PC-9 (cell line): ENCODE data around the gene URM1. TPM values are rescaled to one million over a fixed set of nuclear protein-coding genes. Genes with fewer than 3 reads are reported as not detected.
A peak's percentile ranks its signal among the peaks of the same experiment; 100 is the strongest.
"Not testable (repeated sequence)": the region's sequence is repeated elsewhere in the genome, so short reads cannot be mapped to it uniquely, and the experiment has no call there.

ENCODE experiments used
- BruUV-seq: library from RNA; stranded (reverse); fragments of 400-500 nt; replicated peaks from 2 replicates; lab custom pipeline; 2021; lab: Mats Ljungman, UMichigan
- CTCF ChIA-PET: fragments of 300-600 bp; sonication (Branson Sonifier 250); formaldehyde crosslinking; loops from one replicate; lab custom pipeline; 2022; ENCODE audit warnings: antibody characterized with exemption; lab: Charles Lee
- POLR2A ChIA-PET: fragments of 300-600 bp; sonication (Branson Sonifier 250); formaldehyde crosslinking; loops from one replicate; lab custom pipeline; 2022; ENCODE audit warnings: antibody characterized with exemption; ENCODE audit not compliant: unreplicated experiment; lab: Charles Lee
- DNase-seq, 2 experiments: peaks; one replicate each; pipeline versions ENCODE4 v3.0.0 to v3.0.0-alpha.2; 2015 to 2022; ENCODE audit warnings: mixed read lengths in 1 of 2
- H2AFZ ChIP-seq: fragments of 200-600 bp; sonication (generic); 2 replicates; pipeline ENCODE4 v1.8.1; 2017; ENCODE audit warnings: antibody characterized with exemption
- H3F3A ChIP-seq: fragments of 200-600 bp; sonication (generic); 2 replicates; pipeline ENCODE4 v1.8.1; 2017; ENCODE audit warnings: antibody characterized with exemption, mild to moderate bottlenecking, low read depth; ENCODE audit not compliant: insufficient read depth
- H3K27ac ChIP-seq: fragments of 200-600 bp; sonication (generic); 2 replicates; pipeline ENCODE4 v1.6.1; 2016; ENCODE audit warnings: mixed run types
- H3K27me3 ChIP-seq: fragments of 200-600 bp; sonication (generic); 2 replicates; pipeline ENCODE4 v1.6.1; 2016; ENCODE audit warnings: low read depth, mixed run types; ENCODE audit not compliant: insufficient read depth
- H3K36me3 ChIP-seq: fragments of 200-600 bp; sonication (generic); 2 replicates; pipeline ENCODE4 v1.6.1; 2016; ENCODE audit warnings: low read depth, mixed run types
- H3K4me1 ChIP-seq: fragments of 200-600 bp; sonication (generic); replicated peaks from 2 replicates; pipeline ENCODE4 v1.6.1; 2016; ENCODE audit warnings: mixed run types; ENCODE audit not compliant: insufficient read depth
- H3K4me2 ChIP-seq: fragments of 200-600 bp; sonication (generic); 2 replicates; pipeline ENCODE4 v1.6.1; 2017; ENCODE audit warnings: mixed run types
- H3K4me3 ChIP-seq: fragments of 200-600 bp; sonication (generic); 2 replicates; pipeline ENCODE4 v1.6.1; 2016; ENCODE audit warnings: mixed run types
- H3K79me2 ChIP-seq: fragments of 200-600 bp; sonication (generic); 2 replicates; pipeline ENCODE4 v1.6.1; 2017; ENCODE audit warnings: low read depth, mixed run types
- H3K9me2 ChIP-seq: fragments of 200-600 bp; sonication (generic); 2 replicates; pipeline ENCODE4 v1.8.1; 2017; ENCODE audit warnings: mild to moderate bottlenecking; ENCODE audit not compliant: insufficient read depth
- H3K9me3 ChIP-seq: fragments of 200-600 bp; sonication (generic); 2 replicates; pipeline ENCODE4 v1.8.1; 2016; ENCODE audit warnings: low read depth; ENCODE audit not compliant: insufficient read depth
- H4K20me1 ChIP-seq: fragments of 200-600 bp; sonication (generic); 2 replicates; pipeline ENCODE4 v1.8.1; 2017; ENCODE audit not compliant: insufficient read depth
- CTCF ChIP-seq: fragments of 200-600 bp; sonication (generic); conservative IDR thresholded peaks from 2 replicates; pipeline ENCODE4 v1.6.1; 2017; ENCODE audit warnings: mixed run types, antibody characterized with exemption, mild to moderate bottlenecking, moderate library complexity
- EZH2 ChIP-seq: fragments of 200-600 bp; sonication (generic); IDR thresholded peaks from 2 replicates; pipeline ENCODE4 v1.8.0; 2017; ENCODE audit warnings: antibody characterized with exemption, low read depth
- intact Hi-C: fragments of 100-400 bp; cut with micrococcal nuclease; formaldehyde crosslinking; loops from one replicate; pipeline ENCODE4 v1.10.0; 2022; ENCODE audit not compliant: unreplicated experiment
- total RNA-seq: library from RNA; stranded (reverse); gene quantifications from 2 replicates; pipeline ENCODE4 v1.2.3, GENCODE V29; 2021

URM1 gene
- total RNA-seq, 1 experiment from 2014 or later, result 98.1 TPM

GRCh38 chr9:128335161-128335560 is 36.0 kb upstream of the URM1 start:
- BruUV-seq, result no TSS peak

DNA sequence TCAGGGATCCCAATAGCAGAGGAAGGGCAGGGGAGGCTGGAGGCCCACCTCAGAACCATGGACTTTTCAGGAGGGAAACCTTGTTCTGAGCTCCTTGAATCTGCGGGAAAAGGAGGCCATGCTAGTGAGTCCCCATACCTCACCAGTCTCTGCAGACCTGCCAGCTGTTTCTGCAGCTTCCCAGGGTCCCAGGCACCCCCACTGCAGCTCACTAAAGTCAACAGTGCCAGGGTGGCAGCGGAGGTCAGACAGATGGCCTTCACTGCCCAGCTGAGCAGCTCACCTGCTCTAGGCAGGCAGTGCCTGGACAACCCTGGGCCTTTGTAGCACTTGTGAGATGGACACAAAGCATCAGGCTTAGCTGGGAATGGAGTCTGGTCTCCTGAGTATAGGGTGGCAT is 35.3 kb upstream of the URM1 start:
- CTCF ChIA-PET, result no interaction called here
- H4K20me1 ChIP-seq, result no peaks in the 10 kb centered on the region
- intact Hi-C loops, result no loop called here
- peaks cover 2% of the 10 kb centered on the region; the same call in 1 of the 2 replicates for H3K79me2 ChIP-seq
- H3K27me3 ChIP-seq, result no peaks in the 10 kb centered on the region
- no peak overlapping the region for H3K4me2 ChIP-seq
- H3K4me1 ChIP-seq, result peaks cover 9% of the 10 kb centered on the region; the same call in 1 of the 2 replicates
- no peak for TF ChIP-seq EZH2
- TF ChIP-seq CTCF, result no peak
- peaks cover 35% of the 10 kb centered on the region for H3F3A ChIP-seq
- H3K27ac ChIP-seq, result no peak overlapping the region
- no peak overlapping the region for H3K4me3 ChIP-seq
- POLR2A ChIA-PET, result interaction anchor here (0.5 kb wide), 1 partner anchor 37 kb away, joined by 5 read pairs; no protein-coding TSS in a partner anchor
- DNase-seq, result no peak
- BruUV-seq, result no TSS peak
- no peaks in the 10 kb centered on the region for H3K9me2 ChIP-seq
- H2AFZ ChIP-seq, result no peak overlapping the region
- no peaks in the 10 kb centered on the region for H3K9me3 ChIP-seq
- 0 out of 2 replicates have a peak, but pooled peaks cover 4% of the 10 kb centered on the region for H3K36me3 ChIP-seq

More at GRCh38 chr9:128335161-128335560, 36.0 kb upstream of the URM1 start:
- no peak overlapping the region for H2AFZ ChIP-seq
- H3K4me1 ChIP-seq, result peaks cover 9% of the 10 kb centered on the region; the same call in 1 of the 2 replicates
- peaks cover 36% of the 10 kb centered on the region for H3F3A ChIP-seq
- ChIA-PET POLR2A (interaction anchor here (0.5 kb wide), 1 partner anchor 36 kb away, joined by 5 read pairs; no protein-coding TSS in a partner anchor), CTCF (interaction anchor here (0.7 kb wide), 1 partner anchor 106 kb away, joined by 7 read pairs; no protein-coding TSS in a partner anchor)
- intact Hi-C loops, result no loop called here
- DNase-seq, result no peak
- no peaks in the 10 kb centered on the region for H3K27me3 ChIP-seq
- no peaks in the 10 kb centered on the region for H4K20me1 ChIP-seq
- TF ChIP-seq EZH2 (no peak), CTCF (no peak)
- H3K36me3 ChIP-seq, result 0 out of 2 replicates have a peak, but pooled peaks cover 4% of the 10 kb centered on the region
- H3K9me2 ChIP-seq, result no peaks in the 10 kb centered on the region
- H3K79me2 ChIP-seq, result no peaks in the 10 kb centered on the region
- no peak overlapping the region for H3K4me2 ChIP-seq
- no peak overlapping the region for H3K4me3 ChIP-seq
- H3K27ac ChIP-seq, result no peak overlapping the region
- H3K9me3 ChIP-seq, result no peaks in the 10 kb centered on the region

GRCh38 chr9:128337936-128338335 is 33.2 kb upstream of the URM1 start:
- Histone ChIP-seq H3K79me2 (peaks cover 13% of the 10 kb centered on the region), H3F3A (peaks cover 32% of the 10 kb centered on the region), H3K36me3 (no peaks in the 10 kb centered on the region), H2AFZ (no peak overlapping the region), H3K4me2 (no peak overlapping the region), H3K4me1 (peaks cover 9% of the 10 kb centered on the region; the same call in 1 of the 2 replicates), H4K20me1 (no peaks in the 10 kb centered on the region), H3K9me3 (no peaks in the 10 kb centered on the region), H3K9me2 (no peaks in the 10 kb centered on the region), H3K4me3 (no peak overlapping the region), H3K27ac (no peak overlapping the region), H3K27me3 (no peaks in the 10 kb centered on the region)
- intact Hi-C loops, result no loop called here
- ChIA-PET POLR2A (no interaction called here), CTCF (interaction anchor here (0.7 kb wide), 2 partner anchors 42 to 134 kb away, joined by 6 to 17 read pairs; no protein-coding TSS in a partner anchor)
- no peak for DNase-seq
- BruUV-seq, result no TSS peak
- TF ChIP-seq EZH2, result no peak
- no peak for TF ChIP-seq CTCF

DNA sequence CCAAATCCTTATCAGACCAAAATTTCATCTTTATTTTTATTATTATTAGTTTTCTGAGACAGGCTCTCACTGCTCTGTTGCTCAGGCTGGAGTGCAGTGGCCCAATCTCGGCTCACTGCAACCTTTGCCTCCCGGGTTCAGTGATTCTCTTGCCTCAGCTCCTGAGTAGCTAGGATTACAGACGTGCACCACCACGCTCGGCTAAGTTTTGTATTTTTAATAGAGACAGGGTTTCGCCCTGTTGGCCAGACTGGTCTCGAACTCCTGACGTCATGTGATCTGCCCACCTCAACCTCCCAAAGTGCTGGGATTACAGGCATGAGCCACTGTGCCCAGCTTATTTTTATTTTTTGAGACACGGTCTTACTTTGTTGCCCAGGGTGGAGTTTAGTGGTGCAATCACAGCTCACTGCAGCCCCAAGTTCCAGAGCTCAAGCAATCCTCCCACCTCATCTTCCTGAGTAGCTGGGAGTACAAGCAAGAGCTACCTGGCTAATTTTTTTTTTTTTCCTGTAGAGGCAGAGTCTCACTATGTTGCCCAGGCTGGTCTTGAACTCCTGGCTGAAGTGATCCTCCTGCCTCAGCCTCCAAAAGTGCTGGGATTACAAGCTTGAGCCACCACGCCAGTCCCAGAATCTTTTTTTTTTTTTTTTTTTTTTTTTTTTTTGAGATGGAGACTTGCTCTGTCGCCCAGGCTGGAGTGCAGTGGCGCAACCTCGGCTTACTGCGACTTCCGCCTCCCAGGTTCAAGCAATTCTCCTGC is 32.1 kb upstream of the URM1 start:
- DNase-seq, result not testable (repeated sequence)
- peak overlapping the region; percentile 59 for H3K4me2 ChIP-seq

More for the DNA sequence above, 32.1 kb upstream of the URM1 start:
- H3K9me2 ChIP-seq, H4K20me1 ChIP-seq, H3K4me1 ChIP-seq, intact Hi-C loops, H2AFZ ChIP-seq, POLR2A ChIA-PET, H3K27me3 ChIP-seq, H3K9me3 ChIP-seq, BruUV-seq, H3K36me3 ChIP-seq: not testable (repeated sequence)
- CTCF ChIA-PET, result interaction anchor here (0.6 to 0.7 kb wide), 2 partner anchors 39 to 193 kb away, joined by 4 to 9 read pairs; no protein-coding TSS in a partner anchor
- Histone ChIP-seq H3K4me3 (peak overlapping the region; percentile 85; the same call in 1 of the 2 replicates), H3K79me2 (peaks cover 13% of the 10 kb centered on the region), H3K27ac (peak overlapping the region; percentile 68), H3F3A (peaks cover 32% of the 10 kb centered on the region)
